ENCODE results near the gene TXNRD2.

- TF ChIP-seq CTCF (IDR thresholded peaks at IDR 0.05; ENCODE audit: low read depth, low read length) (no peak), EZH2phosphoT487 (IDR thresholded peaks at IDR 0.05; ENCODE audit: low read depth) (no peak)
These were observed 68.3 kb downstream of the TXNRD2 start for GRCh38 chr22:19873138-19873959.
